ENCODE measurements around the gene ADARB2. TPM values are rescaled to one million over a fixed set of nuclear protein-coding genes. Genes with fewer than 3 reads are reported as not detected.

ADARB2 gene
- total RNA-seq, 1 donor from 2014 or later: 1.2 TPM

GRCh38 chr10:1153251-1153763, 584.0 kb downstream of the ADARB2 start:
- Histone ChIP-seq H3K27me3 (no peaks in the 10 kb centered on the region), H3K9me3 (no peaks in the 10 kb centered on the region), H3K4me1 (no peaks in the 10 kb centered on the region), H3K27ac (no peak overlapping the region), H3K4me3 (no peak overlapping the region), H3K36me3 (no peaks in the 10 kb centered on the region)
- ATAC-seq (no peak), DNase-seq (no peak)
- intact Hi-C loops (cut with DNase I): no loop called here
- no peak for TF ChIP-seq CTCF (IDR thresholded peaks at IDR 0.05)

- Histone ChIP-seq H3K27me3 (no peaks in the 10 kb centered on the region), H3K9me3 (no peaks in the 10 kb centered on the region), H3K4me3 (no peak overlapping the region), H3K36me3 (no peaks in the 10 kb centered on the region), H3K4me1 (no peaks in the 10 kb centered on the region), H3K27ac (no peak overlapping the region)
- DNase-seq (peak; percentile 37), ATAC-seq (no peak)
- intact Hi-C loops (cut with DNase I): no loop called here
- no peak for TF ChIP-seq CTCF (IDR thresholded peaks at IDR 0.05)
Observed at GRCh38 chr10:1152386-1153250, 584.7 kb downstream of the ADARB2 start.

- no peaks in the 10 kb centered on the region for H3K9me3 ChIP-seq
- ATAC-seq (no peak), DNase-seq (peak; percentile 44)
- H3K27ac ChIP-seq: no peak overlapping the region
- intact Hi-C loops (cut with DNase I): no loop called here
- H3K36me3 ChIP-seq: no peaks in the 10 kb centered on the region
- no peaks in the 10 kb centered on the region for H3K4me1 ChIP-seq
- no peak for TF ChIP-seq CTCF (IDR thresholded peaks at IDR 0.05)
- no peaks in the 10 kb centered on the region for H3K27me3 ChIP-seq
- H3K4me3 ChIP-seq: no peak overlapping the region
Observed at GRCh38 chr10:1151076-1152033, 586.0 kb downstream of the ADARB2 start.

- peak; percentile 30 for DNase-seq
- intact Hi-C loops (cut with DNase I): no loop called here
- no peak for ATAC-seq
Observed at GRCh38 chr10:1150638-1150955, 586.7 kb downstream of the ADARB2 start.

More at GRCh38 chr10:1150638-1150955, 586.7 kb downstream of the ADARB2 start:
- Histone ChIP-seq H3K27me3 (no peaks in the 10 kb centered on the region), H3K4me1 (no peaks in the 10 kb centered on the region), H3K27ac (no peak overlapping the region), H3K36me3 (no peaks in the 10 kb centered on the region), H3K9me3 (no peaks in the 10 kb centered on the region), H3K4me3 (no peak overlapping the region)
- no peak for TF ChIP-seq CTCF (IDR thresholded peaks at IDR 0.05)
